ENCODE results near the gene KRT82. TPM values are rescaled to one million over a fixed set of nuclear protein-coding genes. Genes with fewer than 3 reads are reported as not detected.

KRT82 gene
- total and polyA plus RNA-seq, 2 experiments from 2014 or later = not detected

GRCh38 chr12:52407918-52408317 is 1.8 kb upstream of the KRT82 start:
- Histone ChIP-seq H3K27me3 (no peaks in the 10 kb centered on the region), H4K20me1 (ENCODE audit: insufficient read depth, poor library complexity, severe bottlenecking) (no peaks in the 10 kb centered on the region), H3K4me2 (no peak overlapping the region), H2AFZ (no peak overlapping the region), H3K9me3 (ENCODE audit: low read depth) (no peaks in the 10 kb centered on the region), H3K4me3 (no peak overlapping the region), H3K4me1 (ENCODE audit: insufficient read depth) (peaks cover 3% of the 10 kb centered on the region), H3K9me2 (replicated peaks; ENCODE audit: insufficient read depth) (no peaks in the 10 kb centered on the region), H3K36me3 (replicated peaks; ENCODE audit: insufficient read depth, low read depth) (no peaks in the 10 kb centered on the region), H3K79me2 (no peaks in the 10 kb centered on the region), H3K27ac (no peak overlapping the region)
- TF ChIP-seq EZH2 (IDR thresholded peaks at IDR 0.05; ENCODE audit: borderline replicate concordance) = no peak
- no peak for TF ChIP-seq EZH2phosphoT487 (IDR thresholded peaks at IDR 0.05; ENCODE audit: low read depth, severe bottlenecking, unreplicated experiment)
- no peak for TF ChIP-seq CTCF (IDR thresholded peaks at IDR 0.05; ENCODE audit: poor library complexity)
- DNase-seq (ENCODE audit: low spot score) = no peak
- 84% methylated on average over 5 of the region's 5 CpGs for WGBS (ENCODE audit: low lambda C conversion rate, missing lambda C conversion rate)

- TF ChIP-seq EZH2phosphoT487 (IDR thresholded peaks at IDR 0.05; ENCODE audit: low read depth, severe bottlenecking, unreplicated experiment) (no peak), EZH2 (IDR thresholded peaks at IDR 0.05; ENCODE audit: borderline replicate concordance) (no peak), CTCF (IDR thresholded peaks at IDR 0.05; ENCODE audit: poor library complexity) (no peak)
- Histone ChIP-seq H2AFZ (no peak overlapping the region), H3K4me2 (no peak overlapping the region), H3K4me1 (ENCODE audit: insufficient read depth) (no peaks in the 10 kb centered on the region), H3K9me3 (ENCODE audit: low read depth) (no peaks in the 10 kb centered on the region), H3K36me3 (replicated peaks; ENCODE audit: insufficient read depth, low read depth) (no peaks in the 10 kb centered on the region), H3K27me3 (no peaks in the 10 kb centered on the region), H3K4me3 (no peak overlapping the region), H3K9me2 (replicated peaks; ENCODE audit: insufficient read depth) (no peaks in the 10 kb centered on the region), H4K20me1 (ENCODE audit: insufficient read depth, poor library complexity, severe bottlenecking) (no peaks in the 10 kb centered on the region), H3K27ac (no peak overlapping the region), H3K79me2 (no peaks in the 10 kb centered on the region)
- DNase-seq (ENCODE audit: low spot score) = no peak
- 86% methylated on average over 3 of the region's 3 CpGs for WGBS (ENCODE audit: low lambda C conversion rate, missing lambda C conversion rate)
Observed at GRCh38 chr12:52404951-52405350, 1.2 kb downstream of the KRT82 start.

DNA sequence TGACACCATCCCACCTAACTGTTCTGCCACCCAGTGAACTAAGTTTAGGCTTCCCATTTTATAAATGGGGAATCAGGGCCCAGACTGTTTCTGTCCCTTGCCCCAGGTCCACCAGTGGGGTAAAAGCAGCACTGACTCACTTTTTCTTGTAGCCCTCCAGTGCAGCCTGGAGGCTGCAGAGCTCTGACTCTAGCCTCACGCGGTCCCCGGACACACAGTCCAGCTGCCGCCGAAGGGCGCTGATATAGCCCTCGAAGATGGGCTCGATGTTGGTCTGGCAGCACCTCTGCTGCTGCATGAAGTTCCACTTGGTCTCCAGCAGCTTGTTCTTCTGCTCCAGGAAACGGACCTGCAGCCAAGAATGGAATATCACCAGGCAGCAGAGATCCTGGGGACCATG is 2.6 kb downstream of the KRT82 start:
- 98% methylated on average over 9 of the region's 9 CpGs for WGBS (ENCODE audit: low lambda C conversion rate, missing lambda C conversion rate)

More for the DNA sequence above, 2.6 kb downstream of the KRT82 start:
- DNase-seq (ENCODE audit: low spot score) = no peak
- TF ChIP-seq CTCF (IDR thresholded peaks at IDR 0.05; ENCODE audit: poor library complexity) (no peak), EZH2phosphoT487 (IDR thresholded peaks at IDR 0.05; ENCODE audit: low read depth, severe bottlenecking, unreplicated experiment) (no peak), EZH2 (IDR thresholded peaks at IDR 0.05; ENCODE audit: borderline replicate concordance) (no peak)
- Histone ChIP-seq H3K27me3 (no peaks in the 10 kb centered on the region), H3K27ac (no peak overlapping the region), H3K4me3 (no peak overlapping the region), H3K4me1 (ENCODE audit: insufficient read depth) (no peaks in the 10 kb centered on the region), H4K20me1 (ENCODE audit: insufficient read depth, poor library complexity, severe bottlenecking) (no peaks in the 10 kb centered on the region), H3K79me2 (no peaks in the 10 kb centered on the region), H3K36me3 (replicated peaks; ENCODE audit: insufficient read depth, low read depth) (no peaks in the 10 kb centered on the region), H2AFZ (no peak overlapping the region), H3K9me3 (ENCODE audit: low read depth) (no peaks in the 10 kb centered on the region), H3K4me2 (no peak overlapping the region), H3K9me2 (replicated peaks; ENCODE audit: insufficient read depth) (no peaks in the 10 kb centered on the region)

All from hepatocyte (in vitro differentiated cells).